Skin epidermis (tissue), 12 donors: Measurements from ENCODE around the gene DGAT2.
A peak's percentile ranks its signal among the peaks of the same experiment; 100 is the strongest.

Source experiments
- H3K27ac ChIP-seq, 21 experiments: fragments of 200-600 bp; sonication (generic) in 11 of 21; one replicate each; pipeline ENCODE4 v1.5.0; 2020; ENCODE audit warnings: mild to moderate bottlenecking in 3 of 21, inconsistent platforms in 2 of 21, moderate library complexity in 2 of 21
- H3K4me3 ChIP-seq, 7 experiments: fragments of 200-600 bp; sonication (generic) in 2 of 7; one replicate each; pipeline ENCODE4 v1.5.0; 2020; ENCODE audit warnings: inconsistent platforms in 2 of 7, mild to moderate bottlenecking in 2 of 7, moderate library complexity in 1 of 7

The DGAT2 gene

GRCh38 chr11:75776546-75776945, 8.0 kb downstream of the DGAT2 start:
- H3K4me3 ChIP-seq, result no peak overlapping the region
- H3K27ac ChIP-seq, result peak overlapping the region in 1 of 21 experiments; percentile 54

GRCh38 chr11:75777461-75778110, 9.0 kb downstream of the DGAT2 start:
- H3K27ac ChIP-seq, result peak overlapping the region in 3 of 21 experiments; percentile 29 to 59 (median 54)
- no peak overlapping the region for H3K4me3 ChIP-seq

- H3K4me3 ChIP-seq, result no peak overlapping the region
- H3K27ac ChIP-seq, result peak overlapping the region in 1 of 21 experiments; percentile 3
Measured at GRCh38 chr11:75778962-75779361, 10.4 kb downstream of the DGAT2 start.

- Histone ChIP-seq H3K27ac (no peak overlapping the region), H3K4me3 (no peak overlapping the region)
Measured at GRCh38 chr11:75779960-75780359, 11.4 kb downstream of the DGAT2 start.

GRCh38 chr11:75780888-75781287, 12.3 kb downstream of the DGAT2 start:
- no peak overlapping the region for H3K27ac ChIP-seq

GRCh38 chr11:75781296-75781695, 12.7 kb downstream of the DGAT2 start:
- Histone ChIP-seq H3K27ac (no peak overlapping the region), H3K4me3 (no peak overlapping the region)

More at GRCh38 chr11:75780888-75781287, 12.3 kb downstream of the DGAT2 start:
- no peak overlapping the region for H3K4me3 ChIP-seq

- no peak overlapping the region for H3K4me3 ChIP-seq
- H3K27ac ChIP-seq, result no peak overlapping the region
Measured at GRCh38 chr11:75781831-75782230, 13.3 kb downstream of the DGAT2 start.

- Histone ChIP-seq H3K27ac (no peak overlapping the region), H3K4me3 (no peak overlapping the region)
Measured at GRCh38 chr11:75782540-75783263, 14.1 kb downstream of the DGAT2 start.

GRCh38 chr11:75783416-75784084, 15.0 kb downstream of the DGAT2 start:
- Histone ChIP-seq H3K4me3 (no peak overlapping the region), H3K27ac (no peak overlapping the region)

GRCh38 chr11:75784085-75784478, 15.5 kb downstream of the DGAT2 start:
- no peak overlapping the region for H3K4me3 ChIP-seq
- no peak overlapping the region for H3K27ac ChIP-seq

GRCh38 chr11:75784506-75784905, 15.9 kb downstream of the DGAT2 start:
- Histone ChIP-seq H3K27ac (no peak overlapping the region), H3K4me3 (no peak overlapping the region)

GRCh38 chr11:75785187-75785586, 16.6 kb downstream of the DGAT2 start:
- no peak overlapping the region for H3K27ac ChIP-seq
- no peak overlapping the region for H3K4me3 ChIP-seq

- H3K4me3 ChIP-seq, result no peak overlapping the region
Measured at GRCh38 chr11:75786101-75786736, 17.6 kb downstream of the DGAT2 start.

GRCh38 chr11:75789521-75789920, 20.9 kb downstream of the DGAT2 start:
- Histone ChIP-seq H3K4me3 (no peak overlapping the region), H3K27ac (no peak overlapping the region)

More at GRCh38 chr11:75786101-75786736, 17.6 kb downstream of the DGAT2 start:
- no peak overlapping the region for H3K27ac ChIP-seq

- Histone ChIP-seq H3K4me3 (no peak overlapping the region), H3K27ac (peak overlapping the region in 1 of 21 experiments; percentile 8)
Measured at GRCh38 chr11:75790986-75791385, 22.4 kb downstream of the DGAT2 start.

- Histone ChIP-seq H3K4me3 (no peak overlapping the region), H3K27ac (no peak overlapping the region)
Measured at GRCh38 chr11:75792127-75792731, 23.7 kb downstream of the DGAT2 start.

- no peak overlapping the region for H3K4me3 ChIP-seq
- no peak overlapping the region for H3K27ac ChIP-seq
Measured at GRCh38 chr11:75792997-75793800, 24.6 kb downstream of the DGAT2 start.

- Histone ChIP-seq H3K4me3 (no peak overlapping the region), H3K27ac (no peak overlapping the region)
Measured at GRCh38 chr11:75793966-75794365, 25.4 kb downstream of the DGAT2 start.
